HG02840 (cell line): ENCODE results near the gene PRICKLE3.
A peak's percentile ranks its signal among the peaks of the same experiment; 100 is the strongest.
"Not testable (repeated sequence)": the region's sequence is repeated elsewhere in the genome, so short reads cannot be mapped to it uniquely, and the experiment has no call there.

ENCODE experiments used
- ATAC-seq: cut with Tn5 transposase; IDR thresholded peaks from one replicate; pipeline ENCODE4 v1.9.1; 2021; ENCODE audit warnings: mild to moderate bottlenecking, moderate library complexity, moderate number of reproducible peaks; ENCODE audit not compliant: unreplicated experiment, low FRiP score

PRICKLE3 gene

DNA sequence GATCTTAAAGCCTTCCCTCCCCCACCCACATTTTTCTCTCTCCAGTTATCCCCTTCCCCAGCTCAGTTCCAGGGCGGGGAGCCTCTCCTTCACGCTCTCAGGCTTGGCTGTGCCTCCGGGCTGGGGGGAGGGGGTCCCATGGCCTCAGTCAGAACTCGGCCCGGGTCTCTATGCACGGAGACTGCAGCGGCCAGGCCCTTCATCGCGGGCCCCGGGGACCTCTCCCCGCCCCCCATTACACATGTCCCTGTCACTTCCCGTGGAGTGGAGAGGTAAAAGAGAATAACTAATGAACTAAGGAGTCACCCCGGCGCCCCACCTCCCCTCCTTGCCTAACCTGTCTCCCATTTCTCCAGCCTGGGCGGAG, 838 bp upstream of the PRICKLE3 start:
- no peak for ATAC-seq

- ATAC-seq = no peak
Measured at GRCh38 chrX:49184294-49185281, 1.6 kb downstream of the PRICKLE3 start.

DNA sequence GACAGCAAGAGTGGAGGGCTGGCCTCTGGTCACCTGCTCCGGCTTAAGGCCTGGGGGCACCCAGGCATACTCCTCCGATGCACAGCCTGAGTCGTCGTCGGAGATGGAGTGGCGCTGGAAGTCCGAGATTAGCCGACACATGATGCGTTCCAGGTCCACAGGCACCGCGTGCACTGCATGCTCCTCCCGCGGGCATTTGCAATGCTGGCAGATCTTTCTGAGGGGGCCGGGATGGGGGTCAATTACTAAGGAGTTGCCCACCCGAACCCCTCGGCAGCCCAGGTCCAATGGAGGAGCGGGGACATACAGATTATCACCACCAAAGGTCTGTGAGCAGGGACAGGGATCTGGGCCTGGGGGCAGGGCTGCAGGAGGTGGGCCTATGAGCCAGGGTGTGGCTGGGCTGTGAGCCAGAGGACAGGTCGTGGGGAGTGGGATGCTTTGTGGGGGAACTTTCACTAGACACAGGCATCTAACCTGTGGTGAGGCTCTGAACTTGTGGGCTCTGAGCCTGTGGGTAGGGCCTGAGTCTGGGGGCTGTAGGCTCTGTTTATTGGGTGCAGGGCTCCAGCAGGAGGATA, 2.4 kb downstream of the PRICKLE3 start:
- no peak for ATAC-seq

GRCh38 chrX:49179358-49179757, 6.8 kb downstream of the PRICKLE3 start:
- ATAC-seq = no peak

- ATAC-seq = no peak
Measured at GRCh38 chrX:49178537-49178936, 7.6 kb downstream of the PRICKLE3 start.

DNA sequence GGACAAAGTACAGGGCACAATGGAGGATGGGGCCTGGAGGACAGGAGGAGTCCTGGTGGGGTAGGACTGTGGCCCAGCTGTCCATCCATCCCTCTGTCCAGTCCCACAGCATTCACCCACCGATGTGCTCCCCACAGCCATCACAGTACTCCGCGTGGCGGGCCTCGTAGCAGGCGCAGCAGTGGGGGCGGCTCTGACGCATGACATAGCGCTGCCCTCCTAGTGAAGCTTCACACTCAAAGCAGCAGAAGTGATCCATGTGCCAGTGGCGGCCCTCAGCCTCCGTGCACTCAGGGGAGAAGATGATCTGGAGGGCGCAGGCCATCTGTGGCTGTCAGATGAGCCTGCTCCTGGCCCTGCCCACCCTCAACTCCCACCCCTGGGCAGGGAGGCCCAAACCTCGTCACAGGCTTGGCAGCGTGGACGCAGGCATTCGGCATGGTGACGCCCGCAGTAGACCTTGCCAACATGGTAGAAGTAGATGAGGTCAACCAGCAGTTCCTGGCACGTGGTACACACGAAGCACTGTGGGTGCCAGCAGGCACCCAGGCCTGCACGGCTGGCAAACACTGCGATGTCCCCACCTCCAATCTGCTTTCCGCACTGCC, 8.2 kb downstream of the PRICKLE3 start:
- no peak for ATAC-seq

DNA sequence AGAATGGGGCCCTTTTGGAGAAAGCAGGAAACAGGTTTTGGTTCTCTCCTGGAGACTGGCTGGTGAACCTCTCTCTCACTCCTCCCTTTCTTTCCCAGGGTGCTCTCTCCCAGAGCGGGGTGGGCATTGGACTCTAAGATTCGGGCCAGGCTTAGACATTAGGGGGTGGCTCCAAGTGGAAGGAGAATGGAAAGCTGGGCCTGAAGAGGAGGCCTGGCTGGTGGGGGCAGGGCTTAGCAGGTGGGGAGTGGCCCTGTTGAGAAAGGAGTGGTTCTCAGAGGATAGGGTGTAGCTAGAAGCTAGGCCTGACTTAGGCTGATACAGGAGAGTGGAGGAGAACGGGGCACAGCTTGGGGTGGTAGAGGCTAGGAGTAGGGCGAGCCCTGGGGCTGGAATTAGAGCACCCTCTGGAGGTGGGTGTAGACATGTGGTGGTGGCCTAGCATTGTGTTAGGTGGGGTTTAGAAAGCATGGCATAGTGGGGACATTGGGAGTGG, 8.8 kb downstream of the PRICKLE3 start:
- no peak for ATAC-seq

DNA sequence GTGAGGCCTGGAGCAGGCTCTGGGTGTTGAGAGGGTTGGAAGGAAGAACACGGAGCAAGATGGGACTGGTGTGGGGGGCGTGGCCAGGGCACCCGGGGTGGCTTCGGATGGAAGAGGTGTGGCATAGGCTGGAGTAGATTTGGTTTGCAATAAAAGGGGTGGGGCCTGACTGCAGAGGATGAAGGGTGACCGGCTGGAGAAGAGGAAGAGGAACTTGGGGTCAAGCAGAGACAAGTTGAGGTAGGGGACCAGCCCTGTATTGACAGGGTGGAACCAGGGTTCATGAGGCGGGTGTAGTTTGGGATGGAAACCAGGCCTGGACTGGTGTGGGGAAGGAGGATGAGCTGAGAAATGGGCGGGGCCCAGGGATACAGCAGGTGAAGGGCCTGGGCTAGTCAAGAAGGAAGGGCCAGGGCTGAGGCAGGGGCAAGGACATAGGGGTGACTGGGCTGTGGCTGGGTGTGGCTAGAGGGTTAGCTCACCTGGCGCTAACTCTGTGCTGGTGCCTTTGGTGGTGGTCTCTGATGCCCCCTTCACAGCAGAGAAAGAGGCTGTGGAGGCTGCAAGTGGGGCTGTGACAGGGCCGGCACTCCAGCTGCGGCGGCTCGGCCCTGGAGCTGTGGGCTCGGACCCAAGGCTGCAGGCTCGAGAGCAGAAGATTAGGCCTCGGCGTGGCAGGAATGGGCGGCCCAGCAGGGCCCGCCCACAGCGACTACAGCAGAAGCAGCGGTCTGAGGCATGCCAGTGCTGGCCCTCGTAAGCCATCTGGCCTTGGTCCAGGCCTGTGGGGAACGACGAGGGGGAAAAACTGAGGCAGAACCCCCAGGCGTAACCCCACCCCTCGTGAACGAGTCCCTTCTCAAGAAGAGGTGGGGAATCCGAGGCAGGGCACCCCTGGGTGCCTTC, 9.5 kb downstream of the PRICKLE3 start:
- no peak for ATAC-seq

GRCh38 chrX:49175435-49176274, 10.5 kb downstream of the PRICKLE3 start:
- ATAC-seq = no peak

GRCh38 chrX:49174723-49175122, 11.4 kb downstream of the PRICKLE3 start:
- no peak for ATAC-seq

GRCh38 chrX:49173544-49173943, 12.6 kb downstream of the PRICKLE3 start:
- not testable (repeated sequence) for ATAC-seq

DNA sequence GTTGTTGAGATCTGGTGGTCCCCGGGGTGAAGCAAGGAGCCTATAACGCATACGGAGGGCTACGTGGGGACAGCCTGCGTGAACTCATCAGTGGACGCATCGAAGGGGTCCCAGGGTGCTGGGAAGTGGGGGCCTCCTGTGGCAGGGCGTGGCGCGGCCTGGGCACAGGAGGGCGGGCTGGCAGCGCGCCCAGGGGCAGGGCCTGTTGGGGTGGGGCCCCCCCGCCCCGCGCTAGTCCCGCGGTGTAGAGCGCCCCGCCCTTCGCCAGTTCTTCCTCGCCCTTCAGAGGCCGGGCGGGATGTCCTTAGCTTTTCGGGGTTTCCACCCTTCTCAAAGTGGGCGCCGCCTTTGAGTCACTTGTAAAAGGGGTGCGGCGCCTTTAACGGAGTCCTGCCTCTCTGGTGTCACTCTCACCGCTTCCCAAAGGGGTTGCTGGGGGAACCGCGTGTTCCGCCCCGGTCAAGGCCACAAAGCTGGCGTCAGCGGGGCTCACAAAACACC, 13.8 kb downstream of the PRICKLE3 start:
- ATAC-seq = peak; percentile 63

GRCh38 chrX:49171752-49172279, 14.4 kb downstream of the PRICKLE3 start, which contains the start of gene PLP2:
TSS of gene PLP2 (plus strand) at chrX:49171898. CDS start at chrX:49172001, 103 bp downstream.
- ATAC-seq = peak; percentile 29

GRCh38 chrX:49167740-49168108, 18.4 kb downstream of the PRICKLE3 start:
- ATAC-seq = no peak

GRCh38 chrX:49166914-49167739, 19.0 kb downstream of the PRICKLE3 start:
- ATAC-seq = no peak

- ATAC-seq = no peak
Measured at GRCh38 chrX:49165901-49166881, 20.0 kb downstream of the PRICKLE3 start.
